IMR-90 (cell line): ENCODE results near the gene RHBDL1. TPM values are rescaled to one million over a fixed set of nuclear protein-coding genes. Genes with fewer than 3 reads are reported as not detected.

Source experiments
- ATAC-seq: fragments of 200-7000 bp; cut with Tn5 transposase; 2 replicates; pipeline ENCODE4 v1.9.1; 2020; ENCODE audit warnings: low read depth, mild to moderate bottlenecking, moderate library complexity
- BruUV-seq: library from RNA; stranded (reverse); fragments of 400-500 nt; replicated peaks from 2 replicates; lab custom pipeline; 2021; lab: Mats Ljungman, UMichigan
- CTCF ChIA-PET: fragments of 300-600 bp; formaldehyde crosslinking; extraction: SDS; loops from one replicate; lab custom pipeline; 2021; ENCODE audit warnings: antibody characterized with exemption; lab: Yijun Ruan, JAX
- POLR2A ChIA-PET: fragments of 300-600 bp; sonication (Branson Sonifier 250); formaldehyde crosslinking; loops from one replicate; lab custom pipeline; 2022; ENCODE audit warnings: antibody characterized with exemption; ENCODE audit not compliant: unreplicated experiment; lab: Charles Lee
- DNase-seq: peaks from one replicate; pipeline ENCODE4 v3.0.0; 2013
- H2AFZ ChIP-seq: replicated peaks from 2 replicates; pipeline ENCODE3; 2013; ENCODE audit warnings: low read length, mild to moderate bottlenecking; ENCODE audit not compliant: poor library complexity
- H2AK5ac ChIP-seq: 2 replicates; pipeline ENCODE4 v1.6.1; 2013; ENCODE audit warnings: low read depth, low read length, inconsistent platforms
- H2AK9ac ChIP-seq: replicated peaks from 2 replicates; pipeline ENCODE3; 2013; ENCODE audit warnings: mild to moderate bottlenecking, low read depth, low read length, moderate library complexity; ENCODE audit not compliant: poor library complexity
- H2BK120ac ChIP-seq: 2 replicates; pipeline ENCODE4 v1.6.1; 2013; ENCODE audit warnings: low read depth, low read length, inconsistent platforms
- H2BK15ac ChIP-seq: 3 replicates; pipeline ENCODE4 v1.6.1; 2013; ENCODE audit warnings: low read depth, low read length, inconsistent platforms
- H2BK20ac ChIP-seq: 2 replicates; pipeline ENCODE4 v1.6.1; 2013; ENCODE audit warnings: low read depth, mild to moderate bottlenecking, inconsistent platforms, low read length, moderate library complexity
- H2BK5ac ChIP-seq: 2 replicates; pipeline ENCODE4 v1.6.1; 2013; ENCODE audit warnings: mild to moderate bottlenecking, low read depth, low read length, inconsistent platforms; ENCODE audit not compliant: poor library complexity, severe bottlenecking
- H3K14ac ChIP-seq: replicated peaks from 2 replicates; pipeline ENCODE4 v1.6.1; 2013; ENCODE audit warnings: low read depth, low read length, inconsistent platforms
- H3K18ac ChIP-seq: 2 replicates; pipeline ENCODE4 v1.6.1; 2013; ENCODE audit warnings: low read depth, low read length, control low read depth
- H3K23ac ChIP-seq: 2 replicates; pipeline ENCODE4 v1.6.1; 2013; ENCODE audit warnings: low read depth, low read length, inconsistent platforms
- H3K27ac ChIP-seq: 2 replicates; pipeline ENCODE4 v1.5.1; 2013; ENCODE audit warnings: mild to moderate bottlenecking, control low read depth, low read length; ENCODE audit not compliant: insufficient read depth
- H3K27me3 ChIP-seq: 2 replicates; pipeline ENCODE4 v1.6.1; 2013; ENCODE audit warnings: low read length; ENCODE audit not compliant: control insufficient read depth, insufficient read depth
- H3K36me3 ChIP-seq: 2 replicates; pipeline ENCODE4 v1.6.1; 2013; ENCODE audit warnings: low read length, mixed read lengths; ENCODE audit not compliant: control insufficient read depth, insufficient read depth
- H3K4ac ChIP-seq: 2 replicates; pipeline ENCODE4 v1.6.1; 2013; ENCODE audit warnings: low read depth, low read length, inconsistent platforms
- H3K4me1 ChIP-seq: 2 replicates; pipeline ENCODE4 v1.6.1; 2013; ENCODE audit warnings: low read length, mixed read lengths; ENCODE audit not compliant: control insufficient read depth, insufficient read depth
- H3K4me2 ChIP-seq: 2 replicates; pipeline ENCODE4 v1.6.1; 2013; ENCODE audit warnings: low read depth, mild to moderate bottlenecking, control low read depth, low read length, moderate library complexity
- H3K4me3 ChIP-seq: 2 replicates; pipeline ENCODE4 v1.5.1; 2013; ENCODE audit warnings: low read depth, mild to moderate bottlenecking, control low read depth, low read length, moderate library complexity; ENCODE audit not compliant: insufficient read depth
- H3K56ac ChIP-seq: 2 replicates; pipeline ENCODE4 v1.6.1; 2013; ENCODE audit warnings: low read length, inconsistent platforms; ENCODE audit not compliant: insufficient read depth; ENCODE audit errors: extremely low read depth
- H3K79me1 ChIP-seq, 2 experiments: 2 replicates each; pipeline ENCODE4 v1.6.1; 2013; ENCODE audit warnings: low read length in 2 of 2, inconsistent platforms in 1 of 2, low read depth in 1 of 2
- H3K9ac ChIP-seq: 2 replicates; pipeline ENCODE4 v1.6.1; 2013; ENCODE audit warnings: low read depth, low read length, control low read depth
- H3K9me1 ChIP-seq: 2 replicates; pipeline ENCODE4 v1.6.1; 2013; ENCODE audit warnings: low read length, inconsistent platforms; ENCODE audit not compliant: insufficient read depth
- H3K9me3 ChIP-seq: 2 replicates; pipeline ENCODE4 v1.6.1; 2013; ENCODE audit warnings: low read length; ENCODE audit not compliant: control insufficient read depth, insufficient read depth
- H4K20me1 ChIP-seq: 2 replicates; pipeline ENCODE4 v1.6.1; 2013; ENCODE audit warnings: low read length, inconsistent platforms; ENCODE audit not compliant: insufficient read depth
- H4K5ac ChIP-seq: 2 replicates; pipeline ENCODE4 v1.6.1; 2013; ENCODE audit warnings: mild to moderate bottlenecking, low read depth, low read length, control low read depth
- H4K8ac ChIP-seq, 2 experiments: 2 replicates each; pipeline ENCODE4 v1.6.1; 2013; ENCODE audit warnings: low read depth in 2 of 2, low read length in 2 of 2, control low read depth in 1 of 2, inconsistent platforms in 1 of 2
- H4K91ac ChIP-seq: 2 replicates; pipeline ENCODE4 v1.6.1; 2013; ENCODE audit warnings: low read depth, low read length, inconsistent platforms; ENCODE audit not compliant: insufficient read depth
- WGBS, 2 experiments: methylation state at CpG; one replicate each; pipeline versions ENCODE4 v1.1.5 to v1.1.7; 2013; ENCODE audit warnings: missing lambda C conversion rate in 2 of 2; ENCODE audit not compliant: insufficient read length in 1 of 2; ENCODE audit errors: extremely low coverage in 2 of 2; 5-methylcytosine and 5-hydroxymethylcytosine counted together
- dilution Hi-C: fragments of 300-500 bp; cut with HindIII; formaldehyde crosslinking; loops from one replicate; pipeline ENCODE4 v1.14.3; 2018; ENCODE audit warnings: low sequenced_read_pairs; ENCODE audit not compliant: unreplicated experiment
- in situ Hi-C: fragments of 300-500 bp; cut with MboI; formaldehyde crosslinking; loops from 3 replicates; pipeline ENCODE4 v1.14.3; 2019; ENCODE audit warnings: low sequenced_read_pairs, inconsistent platforms, mixed read lengths
- intact Hi-C: fragments of 100-400 bp; cut with micrococcal nuclease; formaldehyde crosslinking; loops from 2 replicates; pipeline ENCODE4 v1.10.0; 2022
- polyA plus RNA-seq, 3 experiments: library from polyadenylated mRNA; depleted of rRNA; stranded (reverse); fragments of >200 nt; gene quantifications; 2 replicates each; pipeline ENCODE4 v1.2.3, GENCODE V29; 2012; ENCODE audit warnings: low replicate concordance in 1 of 3
- total RNA-seq: library from RNA; depleted of rRNA; stranded (reverse); fragments of >200 nt; gene quantifications from 2 replicates; pipeline ENCODE4 v1.2.3, GENCODE V29; 2012
- TF ChIP-seq, protein P1 (sequence below): fragments of 150-350 bp; IDR thresholded peaks from 2 replicates; pipeline ENCODE4 v1.6.1; 2017; ENCODE audit warnings: mild to moderate bottlenecking, antibody characterized with exemption, low read length, low read depth

RHBDL1 gene
- total and polyA plus RNA-seq, 2 of the 4 experiments (the other 2 are of a cell fraction) = 0.72 to 4.1 TPM

DNA sequence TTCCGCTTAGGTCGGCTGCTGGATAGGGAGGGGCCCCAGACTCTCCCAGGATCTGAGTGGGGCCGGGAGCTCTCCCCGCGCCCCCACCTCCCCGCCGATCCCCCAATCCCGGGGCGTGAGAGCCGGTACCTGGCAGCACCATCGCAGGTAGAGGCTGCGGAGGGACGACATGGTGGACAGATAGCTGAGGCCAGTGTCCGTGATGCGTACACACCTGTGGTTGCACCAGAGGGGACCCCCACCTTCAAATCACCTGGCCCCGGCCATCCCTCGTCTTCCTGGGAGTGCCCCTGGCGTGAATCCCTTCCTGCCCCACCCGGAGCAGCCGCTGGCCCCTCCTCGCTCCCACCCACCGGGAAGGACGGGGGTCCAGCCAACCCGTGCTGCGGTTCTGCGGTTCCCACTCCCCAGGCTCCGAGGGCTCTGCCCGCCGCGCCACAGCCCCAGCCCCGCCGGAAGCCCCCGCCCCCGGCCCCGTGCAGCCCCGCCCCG is 19.4 kb downstream of the RHBDL1 start:
- H3K4me2 ChIP-seq = no peak overlapping the region
- peaks cover 4% of the 10 kb centered on the region; the same call in 1 of the 2 replicates for H4K20me1 ChIP-seq
- H4K91ac ChIP-seq = no peak overlapping the region
- H3K23ac ChIP-seq = no peak overlapping the region
- no peak overlapping the region for H2BK15ac ChIP-seq
- no peak overlapping the region for H2BK120ac ChIP-seq
- H3K9me1 ChIP-seq = peaks cover 4% of the 10 kb centered on the region; the same call in 1 of the 2 replicates
- DNase-seq = no peak
- no peak overlapping the region for H2AK9ac ChIP-seq
- ChIA-PET POLR2A (no interaction called here), CTCF (no interaction called here)
- dilution Hi-C loops (no loop called here), intact Hi-C loops (no loop called here), in situ Hi-C loops (no loop called here)
- H3K27ac ChIP-seq = no peak overlapping the region
- no peak overlapping the region for H3K4me3 ChIP-seq
- H3K14ac ChIP-seq = no peak overlapping the region
- no peak overlapping the region for H2BK20ac ChIP-seq
- no peak overlapping the region for H3K56ac ChIP-seq
- no peak overlapping the region for H3K4ac ChIP-seq
- no CpG with 5 or more reads among the region's 37 CpGs for WGBS, 2 experiments
- H3K27me3 ChIP-seq = peaks cover 56% of the 10 kb centered on the region
- H2BK5ac ChIP-seq = no peak overlapping the region
- no peak overlapping the region for H4K5ac ChIP-seq
- H2AFZ ChIP-seq = no peak overlapping the region
- no peak overlapping the region for H3K18ac ChIP-seq
- BruUV-seq = no TSS peak
- no peak overlapping the region for H3K9ac ChIP-seq
- no peak for ATAC-seq
- H3K36me3 ChIP-seq = no peaks in the 10 kb centered on the region
- H3K79me1 ChIP-seq = peaks cover 0 to under 1% of the 10 kb centered on the region in 2 experiments; a peak in 2 of 4 replicates
- TF ChIP-seq, protein P1, sequence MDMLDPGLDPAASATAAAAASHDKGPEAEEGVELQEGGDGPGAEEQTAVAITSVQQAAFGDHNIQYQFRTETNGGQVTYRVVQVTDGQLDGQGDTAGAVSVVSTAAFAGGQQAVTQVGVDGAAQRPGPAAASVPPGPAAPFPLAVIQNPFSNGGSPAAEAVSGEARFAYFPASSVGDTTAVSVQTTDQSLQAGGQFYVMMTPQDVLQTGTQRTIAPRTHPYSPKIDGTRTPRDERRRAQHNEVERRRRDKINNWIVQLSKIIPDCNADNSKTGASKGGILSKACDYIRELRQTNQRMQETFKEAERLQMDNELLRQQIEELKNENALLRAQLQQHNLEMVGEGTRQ = no peak
- no peaks in the 10 kb centered on the region; the same call in 1 of the 2 replicates for H3K9me3 ChIP-seq
- no peak overlapping the region for H2AK5ac ChIP-seq
- H4K8ac ChIP-seq = no peak overlapping the region
- H3K4me1 ChIP-seq = peaks cover 3% of the 10 kb centered on the region; the same call in 1 of the 2 replicates
